Tibial artery (tissue), 4 donors: ENCODE measurements around the gene LCN15.

Experiments used
- DNase-seq, 2 donors: peaks; one replicate each; pipeline ENCODE4 v3.0.0-alpha.2; 2019
- H3K27ac ChIP-seq, 2 donors: fragments of 200-600 bp; sonication (generic) in 1 of 2; 1 replicate in 1 of 2; 2 replicates in 1 of 2; pipeline ENCODE4 v1.5.1; 2018 to 2019; ENCODE audit warnings: mild to moderate bottlenecking in 1 of 2
- H3K27me3 ChIP-seq, 2 donors: fragments of 200-600 bp; sonication (generic) in 1 of 2; one replicate each; pipeline versions ENCODE4 v1.5.1 to v1.6.0; 2016 to 2019
- H3K36me3 ChIP-seq, 3 donors: fragments of 200-600 bp; sonication (generic) in 2 of 3; one replicate each; pipeline ENCODE4 v1.5.1; 2016 to 2019; ENCODE audit warnings: mild to moderate bottlenecking in 2 of 3
- H3K4me1 ChIP-seq, 4 donors: fragments of 200-600 bp; sonication (generic) in 2 of 4; 1 replicate in 3 of 4; 2 replicates in 1 of 4; pipeline ENCODE4 v1.5.1; 2016 to 2019
- H3K4me3 ChIP-seq, 2 donors: fragments of 200-600 bp; sonication (generic) in 1 of 2; 1 replicate in 1 of 2; 2 replicates in 1 of 2; pipeline ENCODE4 v1.5.1; 2018 to 2019; ENCODE audit warnings: mild to moderate bottlenecking in 2 of 2
- H3K9me3 ChIP-seq, 3 donors: fragments of 200-600 bp; sonication (generic) in 1 of 3; one replicate each; pipeline ENCODE4 v1.5.1; 2016 to 2019
- intact Hi-C: fragments of 100-400 bp; cut with DNase I; formaldehyde crosslinking; loops from one replicate; pipeline ENCODE4 v1.15.0; 2023; ENCODE audit warnings: low total_unique reads
- TF ChIP-seq, protein P1 (sequence below), 2 experiments: fragments of 200-600 bp in 1 of 2; fragments of 450-650 bp in 1 of 2; IDR thresholded peaks; one replicate each; pipeline ENCODE4 v1.5.1; 2017 to 2019; ENCODE audit warnings: antibody characterized with exemption in 2 of 2, mild to moderate bottlenecking in 1 of 2, moderate library complexity in 1 of 2

The LCN15 gene

DNA sequence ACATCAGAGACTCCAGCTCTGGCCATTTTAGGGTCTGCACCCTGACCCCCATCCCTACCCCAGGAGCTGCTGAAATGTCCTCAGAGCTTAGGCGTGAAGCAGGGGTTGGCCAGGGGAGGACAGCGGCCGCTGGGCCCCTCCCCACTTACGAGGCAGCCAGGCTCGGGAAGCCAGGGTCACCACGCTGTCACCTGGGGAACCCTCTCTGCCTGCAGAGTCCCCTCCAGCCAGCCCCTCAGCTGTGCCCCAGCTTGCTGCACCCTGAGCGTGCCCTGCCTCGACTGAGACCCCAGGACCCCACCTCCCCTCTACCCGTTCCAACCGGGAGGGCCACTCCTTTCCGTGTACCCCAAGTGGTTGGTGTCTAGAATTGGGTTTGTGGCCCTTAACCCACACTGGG lies 24.2 kb downstream of the LCN15 start:
- Histone ChIP-seq H3K36me3 (no peaks in the 10 kb centered on the region), H3K27me3 (peaks cover 0 to 63% of the 10 kb centered on the region in 2 donors), H3K4me3 (no peak overlapping the region), H3K27ac (no peak overlapping the region), H3K4me1 (peaks cover 0 to 21% (median 3%) of the 10 kb centered on the region in 4 donors), H3K9me3 (no peaks in the 10 kb centered on the region)
- TF ChIP-seq, protein P1, sequence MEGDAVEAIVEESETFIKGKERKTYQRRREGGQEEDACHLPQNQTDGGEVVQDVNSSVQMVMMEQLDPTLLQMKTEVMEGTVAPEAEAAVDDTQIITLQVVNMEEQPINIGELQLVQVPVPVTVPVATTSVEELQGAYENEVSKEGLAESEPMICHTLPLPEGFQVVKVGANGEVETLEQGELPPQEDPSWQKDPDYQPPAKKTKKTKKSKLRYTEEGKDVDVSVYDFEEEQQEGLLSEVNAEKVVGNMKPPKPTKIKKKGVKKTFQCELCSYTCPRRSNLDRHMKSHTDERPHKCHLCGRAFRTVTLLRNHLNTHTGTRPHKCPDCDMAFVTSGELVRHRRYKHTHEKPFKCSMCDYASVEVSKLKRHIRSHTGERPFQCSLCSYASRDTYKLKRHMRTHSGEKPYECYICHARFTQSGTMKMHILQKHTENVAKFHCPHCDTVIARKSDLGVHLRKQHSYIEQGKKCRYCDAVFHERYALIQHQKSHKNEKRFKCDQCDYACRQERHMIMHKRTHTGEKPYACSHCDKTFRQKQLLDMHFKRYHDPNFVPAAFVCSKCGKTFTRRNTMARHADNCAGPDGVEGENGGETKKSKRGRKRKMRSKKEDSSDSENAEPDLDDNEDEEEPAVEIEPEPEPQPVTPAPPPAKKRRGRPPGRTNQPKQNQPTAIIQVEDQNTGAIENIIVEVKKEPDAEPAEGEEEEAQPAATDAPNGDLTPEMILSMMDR (IDR thresholded peaks at IDR 0.05): no peak
- DNase-seq: no peak
- intact Hi-C loops: no loop called here

DNA sequence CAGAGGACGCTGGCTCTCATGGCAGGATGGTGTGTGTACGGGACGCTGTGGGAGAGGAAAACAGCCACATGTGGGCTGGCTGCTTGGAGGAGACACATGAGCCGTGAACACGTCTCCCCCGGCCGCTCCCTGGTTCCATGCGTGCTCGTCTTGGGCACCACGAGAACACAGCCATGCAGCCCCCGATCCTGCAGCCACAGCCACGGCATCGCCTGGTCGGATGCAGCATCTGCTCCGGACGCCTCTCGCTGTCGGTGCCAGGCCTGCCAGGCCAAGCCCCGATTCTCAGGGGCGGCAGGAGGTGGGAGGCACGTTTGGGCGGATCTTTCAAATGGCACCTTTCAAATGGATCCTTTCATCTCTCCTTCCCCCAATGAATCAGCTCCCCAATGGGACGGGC lies 24.8 kb downstream of the LCN15 start:
- intact Hi-C loops: no loop called here
- H3K4me1 ChIP-seq: peaks cover 0 to 21% (median 3%) of the 10 kb centered on the region in 4 donors
- TF ChIP-seq, protein P1 (IDR thresholded peaks at IDR 0.05): no peak
- H3K27me3 ChIP-seq: peaks cover 0 to 57% of the 10 kb centered on the region in 2 donors
- no peak overlapping the region for H3K4me3 ChIP-seq
- H3K9me3 ChIP-seq: no peaks in the 10 kb centered on the region
- no peak overlapping the region for H3K27ac ChIP-seq
- H3K36me3 ChIP-seq: no peaks in the 10 kb centered on the region
- no peak for DNase-seq

DNA sequence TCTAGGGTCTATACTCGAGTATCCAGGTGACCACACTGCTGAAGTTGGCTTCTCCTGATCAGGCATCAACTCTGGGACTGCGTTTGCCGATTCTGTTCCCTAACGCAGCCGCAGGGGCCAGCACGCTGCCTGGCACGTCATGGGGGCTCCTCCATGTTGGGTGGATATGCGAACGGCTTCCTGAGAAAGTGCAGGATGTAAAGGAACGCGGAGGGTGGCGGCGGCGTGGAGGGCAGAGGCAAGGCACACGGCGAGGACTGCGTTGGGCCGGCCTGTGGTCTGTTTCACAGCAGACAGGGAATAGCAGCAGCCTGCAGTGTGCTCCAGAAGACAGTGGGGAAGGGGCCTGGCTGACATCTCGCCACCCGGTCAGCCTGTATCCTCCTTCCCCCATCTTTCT lies 25.4 kb downstream of the LCN15 start:
- DNase-seq: no peak
- H3K9me3 ChIP-seq: no peaks in the 10 kb centered on the region
- no peak overlapping the region for H3K4me3 ChIP-seq
- peaks cover 0 to 21% (median 3%) of the 10 kb centered on the region in 4 donors for H3K4me1 ChIP-seq
- H3K27me3 ChIP-seq: peaks cover 0 to 51% of the 10 kb centered on the region in 2 donors
- intact Hi-C loops: no loop called here
- TF ChIP-seq, protein P1 (IDR thresholded peaks at IDR 0.05): no peak
- H3K27ac ChIP-seq: no peak overlapping the region
- H3K36me3 ChIP-seq: no peaks in the 10 kb centered on the region

DNA sequence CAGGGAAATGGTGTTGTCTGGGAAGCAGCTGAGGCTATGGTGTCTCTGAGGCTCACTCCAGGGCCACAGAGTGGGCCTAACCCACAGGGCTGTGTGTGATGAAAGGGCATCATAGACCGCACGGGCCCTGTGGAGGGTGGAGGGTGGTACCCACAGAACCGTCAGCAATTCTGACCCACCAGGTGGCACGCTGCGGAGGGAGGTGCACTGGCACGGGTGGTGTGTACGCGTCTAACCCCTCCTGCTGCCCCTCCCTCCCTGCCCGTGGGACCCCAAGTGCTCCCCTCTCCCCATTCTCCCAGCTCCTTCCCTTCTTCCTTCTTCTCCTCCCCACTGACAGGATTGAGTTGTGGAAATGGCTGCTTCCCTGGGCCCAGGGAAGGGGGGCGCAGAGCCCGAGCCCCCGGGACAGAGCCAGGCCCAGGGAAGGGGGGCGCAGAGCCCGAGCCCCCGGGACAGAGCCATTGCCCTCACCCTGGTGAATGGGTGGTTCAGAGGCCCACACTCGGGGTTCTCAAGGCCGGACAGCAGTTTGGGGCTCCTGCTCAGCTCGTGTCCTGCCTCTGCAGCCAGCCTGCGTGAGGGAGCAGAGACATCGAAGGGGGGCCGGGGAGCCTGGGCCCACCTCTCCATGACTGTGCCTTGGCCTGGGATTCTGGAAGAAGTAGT lies 28.4 kb downstream of the LCN15 start:
- no peaks in the 10 kb centered on the region for H3K9me3 ChIP-seq
- intact Hi-C loops: no loop called here
- no peak for DNase-seq
- peaks cover 0 to 21% of the 10 kb centered on the region in 2 donors for H3K27me3 ChIP-seq
- no peaks in the 10 kb centered on the region for H3K36me3 ChIP-seq
- no peak overlapping the region for H3K4me3 ChIP-seq
- H3K27ac ChIP-seq: no peak overlapping the region
- peaks cover 0 to 3% (median under 1%) of the 10 kb centered on the region in 4 donors for H3K4me1 ChIP-seq
- TF ChIP-seq, protein P1 (IDR thresholded peaks at IDR 0.05): no peak

DNA sequence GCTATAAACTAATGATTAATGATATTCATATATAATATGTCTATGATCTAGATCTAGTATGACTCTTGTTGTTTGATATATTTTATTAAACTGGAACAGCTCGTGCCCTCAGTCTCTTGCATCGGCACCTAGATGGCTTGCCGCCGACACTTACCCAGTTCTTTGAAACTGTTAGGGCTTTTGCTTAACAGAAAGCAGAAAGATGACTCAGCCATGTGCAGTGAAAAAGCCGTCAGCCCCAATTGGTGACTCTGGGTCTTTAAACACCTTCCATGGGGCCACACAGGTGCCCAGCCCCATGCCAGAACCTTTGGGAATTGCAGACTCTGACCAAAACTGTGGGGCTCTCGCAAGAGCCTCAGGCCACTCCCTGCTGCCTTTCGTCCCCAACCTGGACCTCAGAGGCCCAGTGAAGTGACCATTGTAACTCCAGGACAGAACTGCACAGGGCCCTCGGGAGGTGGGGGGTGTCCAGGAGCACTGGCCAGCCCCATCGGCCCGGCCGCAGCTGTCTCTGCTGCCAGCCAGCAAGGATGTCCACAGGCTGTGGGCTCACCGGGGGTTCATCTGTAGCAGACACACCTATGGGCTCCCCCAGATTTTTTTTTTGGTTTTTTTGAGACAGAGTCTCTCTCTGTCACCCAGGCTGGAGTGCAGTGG lies 29.4 kb downstream of the LCN15 start:
- intact Hi-C loops: no loop called here
- TF ChIP-seq, protein P1 (IDR thresholded peaks at IDR 0.05): no peak
- no peaks in the 10 kb centered on the region for H3K9me3 ChIP-seq
- DNase-seq: no peak
- peaks cover 0 to 12% of the 10 kb centered on the region in 2 donors for H3K27me3 ChIP-seq
- H3K4me1 ChIP-seq: no peaks in the 10 kb centered on the region
- no peak overlapping the region for H3K27ac ChIP-seq
- no peaks in the 10 kb centered on the region for H3K36me3 ChIP-seq
- no peak overlapping the region for H3K4me3 ChIP-seq
